Measurements from ENCODE around the gene PLPP1.

- no peak for TF ChIP-seq ELF4 (IDR thresholded peaks at IDR 0.05)
- no peak for TF ChIP-seq SP1 (IDR thresholded peaks at IDR 0.05)
- TF ChIP-seq SUZ12 (IDR thresholded peaks at IDR 0.05), result no peak
These were observed 148.9 kb downstream of the PLPP1 start for GRCh38 chr5:55385846-55386245.
